Liver (tissue), 3 donors: Measurements from ENCODE around the gene DENND4A.

Experiments used
- FOXA1 ChIP-seq: IDR thresholded peaks from 2 replicates; pipeline ENCODE4 v1.6.1; 2016; ENCODE audit warnings: antibody characterized with exemption
- RAD21 ChIP-seq, 2 donors: IDR thresholded peaks; 2 replicates each; pipeline ENCODE4 v1.6.1; 2016; ENCODE audit warnings: antibody characterized with exemption in 2 of 2, mild to moderate bottlenecking in 2 of 2
- RXRA ChIP-seq, 2 donors: IDR thresholded peaks; 2 replicates each; pipeline ENCODE4 v1.6.1; 2017 to 2018; ENCODE audit warnings: antibody characterized with exemption in 2 of 2, mild to moderate bottlenecking in 1 of 2
- TF ChIP-seq, protein P1 (sequence below): fragments of 150-350 bp; IDR thresholded peaks from 2 replicates; pipeline ENCODE4 v1.5.1; 2017; ENCODE audit warnings: improper control_type of control experiment, low read depth, low read length; ENCODE audit not compliant: missing input control
- TF ChIP-seq, protein P2 (sequence below): IDR thresholded peaks from 2 replicates; pipeline ENCODE4 v1.6.1; 2016; ENCODE audit warnings: antibody characterized with exemption, mild to moderate bottlenecking
- TF ChIP-seq, protein P3 (sequence below): IDR thresholded peaks from 2 replicates; pipeline ENCODE4 v1.6.1; 2016; ENCODE audit warnings: antibody characterized with exemption
- TF ChIP-seq, protein P4 (sequence below): IDR thresholded peaks from 2 replicates; pipeline ENCODE4 v1.6.1; 2016; ENCODE audit warnings: antibody characterized with exemption
- donor health status: healthy.
- donor health status: healthy.

DNA sequence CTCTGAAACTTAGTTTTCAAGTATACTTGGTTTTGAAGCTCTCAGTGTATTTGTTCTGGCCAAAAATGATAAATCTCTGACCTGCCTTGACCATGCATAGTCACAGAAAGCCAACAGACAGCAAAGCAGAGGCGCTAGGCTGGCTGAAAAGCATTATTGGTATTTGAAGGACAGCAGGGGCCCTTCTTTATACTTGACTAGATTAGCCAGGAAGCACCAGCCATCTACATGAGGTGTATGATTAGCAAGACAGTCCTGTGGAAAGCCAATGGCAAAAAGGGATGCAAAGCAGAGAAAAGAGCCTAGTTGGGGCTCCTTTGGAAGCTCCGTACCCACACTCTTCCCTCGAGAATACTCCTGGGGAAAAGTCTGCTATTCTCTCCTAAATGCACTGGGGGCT, 162.5 kb downstream of the DENND4A start:
- TF ChIP-seq RXRA (IDR thresholded peaks at IDR 0.05) (no peak), FOXA1 (no peak), RAD21 (IDR thresholded peaks at IDR 0.05) (no peak)
- TF ChIP-seq, protein P1, sequence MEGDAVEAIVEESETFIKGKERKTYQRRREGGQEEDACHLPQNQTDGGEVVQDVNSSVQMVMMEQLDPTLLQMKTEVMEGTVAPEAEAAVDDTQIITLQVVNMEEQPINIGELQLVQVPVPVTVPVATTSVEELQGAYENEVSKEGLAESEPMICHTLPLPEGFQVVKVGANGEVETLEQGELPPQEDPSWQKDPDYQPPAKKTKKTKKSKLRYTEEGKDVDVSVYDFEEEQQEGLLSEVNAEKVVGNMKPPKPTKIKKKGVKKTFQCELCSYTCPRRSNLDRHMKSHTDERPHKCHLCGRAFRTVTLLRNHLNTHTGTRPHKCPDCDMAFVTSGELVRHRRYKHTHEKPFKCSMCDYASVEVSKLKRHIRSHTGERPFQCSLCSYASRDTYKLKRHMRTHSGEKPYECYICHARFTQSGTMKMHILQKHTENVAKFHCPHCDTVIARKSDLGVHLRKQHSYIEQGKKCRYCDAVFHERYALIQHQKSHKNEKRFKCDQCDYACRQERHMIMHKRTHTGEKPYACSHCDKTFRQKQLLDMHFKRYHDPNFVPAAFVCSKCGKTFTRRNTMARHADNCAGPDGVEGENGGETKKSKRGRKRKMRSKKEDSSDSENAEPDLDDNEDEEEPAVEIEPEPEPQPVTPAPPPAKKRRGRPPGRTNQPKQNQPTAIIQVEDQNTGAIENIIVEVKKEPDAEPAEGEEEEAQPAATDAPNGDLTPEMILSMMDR: no peak
- TF ChIP-seq, protein P2, sequence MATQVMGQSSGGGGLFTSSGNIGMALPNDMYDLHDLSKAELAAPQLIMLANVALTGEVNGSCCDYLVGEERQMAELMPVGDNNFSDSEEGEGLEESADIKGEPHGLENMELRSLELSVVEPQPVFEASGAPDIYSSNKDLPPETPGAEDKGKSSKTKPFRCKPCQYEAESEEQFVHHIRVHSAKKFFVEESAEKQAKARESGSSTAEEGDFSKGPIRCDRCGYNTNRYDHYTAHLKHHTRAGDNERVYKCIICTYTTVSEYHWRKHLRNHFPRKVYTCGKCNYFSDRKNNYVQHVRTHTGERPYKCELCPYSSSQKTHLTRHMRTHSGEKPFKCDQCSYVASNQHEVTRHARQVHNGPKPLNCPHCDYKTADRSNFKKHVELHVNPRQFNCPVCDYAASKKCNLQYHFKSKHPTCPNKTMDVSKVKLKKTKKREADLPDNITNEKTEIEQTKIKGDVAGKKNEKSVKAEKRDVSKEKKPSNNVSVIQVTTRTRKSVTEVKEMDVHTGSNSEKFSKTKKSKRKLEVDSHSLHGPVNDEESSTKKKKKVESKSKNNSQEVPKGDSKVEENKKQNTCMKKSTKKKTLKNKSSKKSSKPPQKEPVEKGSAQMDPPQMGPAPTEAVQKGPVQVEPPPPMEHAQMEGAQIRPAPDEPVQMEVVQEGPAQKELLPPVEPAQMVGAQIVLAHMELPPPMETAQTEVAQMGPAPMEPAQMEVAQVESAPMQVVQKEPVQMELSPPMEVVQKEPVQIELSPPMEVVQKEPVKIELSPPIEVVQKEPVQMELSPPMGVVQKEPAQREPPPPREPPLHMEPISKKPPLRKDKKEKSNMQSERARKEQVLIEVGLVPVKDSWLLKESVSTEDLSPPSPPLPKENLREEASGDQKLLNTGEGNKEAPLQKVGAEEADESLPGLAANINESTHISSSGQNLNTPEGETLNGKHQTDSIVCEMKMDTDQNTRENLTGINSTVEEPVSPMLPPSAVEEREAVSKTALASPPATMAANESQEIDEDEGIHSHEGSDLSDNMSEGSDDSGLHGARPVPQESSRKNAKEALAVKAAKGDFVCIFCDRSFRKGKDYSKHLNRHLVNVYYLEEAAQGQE: no peak
- TF ChIP-seq, protein P3, sequence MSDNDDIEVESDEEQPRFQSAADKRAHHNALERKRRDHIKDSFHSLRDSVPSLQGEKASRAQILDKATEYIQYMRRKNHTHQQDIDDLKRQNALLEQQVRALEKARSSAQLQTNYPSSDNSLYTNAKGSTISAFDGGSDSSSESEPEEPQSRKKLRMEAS: no peak
- TF ChIP-seq, protein P4, sequence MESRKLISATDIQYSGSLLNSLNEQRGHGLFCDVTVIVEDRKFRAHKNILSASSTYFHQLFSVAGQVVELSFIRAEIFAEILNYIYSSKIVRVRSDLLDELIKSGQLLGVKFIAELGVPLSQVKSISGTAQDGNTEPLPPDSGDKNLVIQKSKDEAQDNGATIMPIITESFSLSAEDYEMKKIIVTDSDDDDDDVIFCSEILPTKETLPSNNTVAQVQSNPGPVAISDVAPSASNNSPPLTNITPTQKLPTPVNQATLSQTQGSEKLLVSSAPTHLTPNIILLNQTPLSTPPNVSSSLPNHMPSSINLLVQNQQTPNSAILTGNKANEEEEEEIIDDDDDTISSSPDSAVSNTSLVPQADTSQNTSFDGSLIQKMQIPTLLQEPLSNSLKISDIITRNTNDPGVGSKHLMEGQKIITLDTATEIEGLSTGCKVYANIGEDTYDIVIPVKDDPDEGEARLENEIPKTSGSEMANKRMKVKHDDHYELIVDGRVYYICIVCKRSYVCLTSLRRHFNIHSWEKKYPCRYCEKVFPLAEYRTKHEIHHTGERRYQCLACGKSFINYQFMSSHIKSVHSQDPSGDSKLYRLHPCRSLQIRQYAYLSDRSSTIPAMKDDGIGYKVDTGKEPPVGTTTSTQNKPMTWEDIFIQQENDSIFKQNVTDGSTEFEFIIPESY: no peak
